K562 (cell line): Measurements from ENCODE around the gene SLC16A10. TPM values are rescaled to one million over a fixed set of nuclear protein-coding genes. Genes with fewer than 3 reads are reported as not detected.
A peak's percentile ranks its signal among the peaks of the same experiment; 100 is the strongest.

ENCODE experiments used
- ATAC-seq: fragments of 200-7000 bp; cut with Tn5 transposase; 3 replicates; pipeline ENCODE4 v1.9.1; 2020; ENCODE audit warnings: moderate library complexity
- BruUV-seq: library from RNA; stranded (reverse); fragments of 400-500 nt; replicated peaks from 2 replicates; lab custom pipeline; 2021; lab: Mats Ljungman, UMichigan
- CTCF ChIA-PET: fragments of 300-600 bp; formaldehyde crosslinking; extraction: SDS; loops from one replicate; lab custom pipeline; 2021; ENCODE audit warnings: low intra/inter-chr PET ratio; lab: Yijun Ruan, JAX
- POLR2A ChIA-PET: fragments of 300-600, 350-650 bp; sonication (Branson Sonifier 250); formaldehyde crosslinking; extraction: SDS; loops from one replicate; lab custom pipeline; 2021; ENCODE audit warnings: antibody characterized with exemption, inconsistent platforms; lab: Yijun Ruan, JAX
- DNase-seq, 4 experiments: peaks; one replicate each; pipeline versions ENCODE4 v3.0.0 to v3.0.0-alpha.2; 2011 to 2018; ENCODE audit warnings: low spot score in 3 of 4, mixed read lengths in 3 of 4; ENCODE audit errors: extremely low read depth in 1 of 4
- FAIRE-seq: peaks from 2 replicates; lab custom pipeline; 2011; peaks lifted over from hg19 to GRCh38; lab: Jason Lieb, UNC
- H2AFZ ChIP-seq: 2 replicates; pipeline ENCODE4 v1.6.0; 2011; ENCODE audit warnings: low read depth, low read length, control low read depth, inconsistent platforms
- H3K27ac ChIP-seq: fragments of 200-600 bp; 3 replicates; pipeline ENCODE4 v1.8.0; 2011; ENCODE audit warnings: low read depth, mild to moderate bottlenecking, control low read depth, inconsistent platforms, low read length, moderate library complexity, mixed read lengths; ENCODE audit errors: extremely low read depth
- H3K27me3 ChIP-seq, 2 experiments: fragments of 300-600 bp in 1 of 2; 2 replicates in 1 of 2; 3 replicates in 1 of 2; pipeline versions ENCODE4 v1.6.0 to v1.8.0; 2011; ENCODE audit warnings: inconsistent platforms in 2 of 2, low read length in 2 of 2, mild to moderate bottlenecking in 1 of 2, mixed read lengths in 1 of 2, moderate library complexity in 1 of 2; ENCODE audit not compliant: control insufficient read depth in 2 of 2, insufficient read depth in 2 of 2
- H3K36me3 ChIP-seq: fragments of 300-600 bp; 3 replicates; pipeline ENCODE4 v1.8.0; 2011; ENCODE audit warnings: mild to moderate bottlenecking, low read length, inconsistent platforms; ENCODE audit not compliant: control insufficient read depth, insufficient read depth
- H3K4me1 ChIP-seq, 2 experiments: fragments of 200-600 bp in 1 of 2; replicated peaks in 1 of 2; 2 replicates in 1 of 2; 3 replicates in 1 of 2; pipeline versions ENCODE4 v1.5.1 to v1.8.0; 2011; ENCODE audit warnings: inconsistent platforms in 2 of 2, low read length in 2 of 2, mild to moderate bottlenecking in 1 of 2, mixed read lengths in 1 of 2, moderate library complexity in 1 of 2; ENCODE audit not compliant: control insufficient read depth in 2 of 2, insufficient read depth in 2 of 2
- H3K4me2 ChIP-seq: 2 replicates; pipeline ENCODE4 v1.6.1; 2011; ENCODE audit warnings: low read length, control low read depth, inconsistent platforms, mixed read lengths; ENCODE audit not compliant: insufficient read depth
- H3K4me3 ChIP-seq: fragments of 200-600 bp; sonication (generic), shearing (Covaris generic); 2 replicates; pipeline ENCODE4 v1.5.1; 2016; ENCODE audit warnings: control low read depth, inconsistent platforms
- H3K79me2 ChIP-seq: fragments of 200-600 bp; 3 replicates; pipeline ENCODE4 v1.8.0; 2011; ENCODE audit warnings: low read length, inconsistent platforms; ENCODE audit not compliant: control insufficient read depth, insufficient read depth
- H3K9ac ChIP-seq, 2 experiments: 2 replicates each; pipeline versions ENCODE4 v1.6.0 to v1.6.1; 2011; ENCODE audit warnings: low read depth in 2 of 2, low read length in 2 of 2, control low read depth in 1 of 2, inconsistent platforms in 1 of 2, mild to moderate bottlenecking in 1 of 2, mixed read lengths in 1 of 2; ENCODE audit not compliant: insufficient read depth in 1 of 2
- H3K9me1 ChIP-seq: one replicate; pipeline ENCODE4 v1.6.0; 2011; ENCODE audit warnings: inconsistent platforms, mild to moderate bottlenecking, low read length, moderate library complexity; ENCODE audit not compliant: control insufficient read depth, insufficient read depth
- H3K9me3 ChIP-seq: replicated peaks from 2 replicates; pipeline ENCODE4 v1.5.1; 2011; ENCODE audit warnings: low read depth, low read length, inconsistent platforms; ENCODE audit not compliant: control insufficient read depth, insufficient read depth
- H4K20me1 ChIP-seq: replicated peaks from 2 replicates; pipeline ENCODE4 v1.6.1; 2011; ENCODE audit warnings: low read length, inconsistent platforms, mixed read lengths; ENCODE audit not compliant: control insufficient read depth, insufficient read depth
- HDAC6 ChIP-seq: IDR thresholded peaks from 2 replicates; pipeline ENCODE4 v1.6.1; 2012; ENCODE audit warnings: low read depth, mild to moderate bottlenecking, control low read depth, inconsistent platforms, low read length, moderate library complexity
- NCOA6 ChIP-seq: fragments of 450-650 bp; IDR thresholded peaks from 2 replicates; pipeline ENCODE4 v1.6.1; 2017; ENCODE audit warnings: mild to moderate bottlenecking
- WGBS: fragments of 100-300 bp; shearing (Covaris generic); methylation state at CpG from one replicate; pipeline ENCODE4 v1.1.6; 2016; ENCODE audit warnings: low coverage, mixed read lengths; ENCODE audit not compliant: insufficient coverage; ENCODE audit errors: missing lambda C conversion rate; 5-methylcytosine and 5-hydroxymethylcytosine counted together
- in situ Hi-C: fragments of 300-500 bp; cut with MboI; formaldehyde crosslinking; loops from 4 replicates; pipeline ENCODE4 v1.15.0; 2018; ENCODE audit warnings: inconsistent platforms, mixed read lengths
- intact Hi-C: fragments of 100-400 bp; cut with micrococcal nuclease; formaldehyde crosslinking; loops from 2 replicates; pipeline ENCODE4 v1.14.2; 2022
- polyA plus RNA-seq, 8 experiments: library from polyadenylated mRNA; depleted of rRNA in 4 of 8; stranded (reverse) in 5 of 8; unstranded in 3 of 8; fragments of >200 nt; fragmentation: Nextera tagmentation in 2 of 8; fragmentation: Illumina TruSeq in 1 of 8; extraction: Ambion mirVana in 2 of 8; extraction: Trizol in 1 of 8; gene quantifications; 2 replicates each; pipeline versions ENCODE4 v1.2.1 to v1.2.3, GENCODE V29; 2011 to 2014; ENCODE audit warnings: inconsistent platforms in 1 of 8, missing spikeins in 1 of 8
- total RNA-seq, 7 experiments: library from RNA; depleted of rRNA in 6 of 7; stranded (reverse); fragments of >200 nt in 6 of 7; fragmentation: Illumina TruSeq in 2 of 7; extraction: Trizol in 2 of 7; gene quantifications; 2 replicates each; pipeline versions ENCODE4 v1.2.1 to v1.2.3, GENCODE V29; 2011 to 2021; ENCODE audit warnings: low replicate concordance in 1 of 7
- TF ChIP-seq, protein P1 (sequence below), 2 experiments: fragments of 450-650 bp; IDR thresholded peaks; 2 replicates each; pipeline ENCODE4 v1.6.1; 2016; ENCODE audit warnings: mild to moderate bottlenecking in 2 of 2, borderline replicate concordance in 1 of 2, low read depth in 1 of 2, moderate library complexity in 1 of 2

The SLC16A10 gene
- total and polyA plus RNA-seq, 9 of the 15 experiments (the other 6 are each of a cell fraction or from before 2014, with no cell fraction given), result 0.02 to 0.54 (median 0.24) TPM; not detected in 4

DNA sequence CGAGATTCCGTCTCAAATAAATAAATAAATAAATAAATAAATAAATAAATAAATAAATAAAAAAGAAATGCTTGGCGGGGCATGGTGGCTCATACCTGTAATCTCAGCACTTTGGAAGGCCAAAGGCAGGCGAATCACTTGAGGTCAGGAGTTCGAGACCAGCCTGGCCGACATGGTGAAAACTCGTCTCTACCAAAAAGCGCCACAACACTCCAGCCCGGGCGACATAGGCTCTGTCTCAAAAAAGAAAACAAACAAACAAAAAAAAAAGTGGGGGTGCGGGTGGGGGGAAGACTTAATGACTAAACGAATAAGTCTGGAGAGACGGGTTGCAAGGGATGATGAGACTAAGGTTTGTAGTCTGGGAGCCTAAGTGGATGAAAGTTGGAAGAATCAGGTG, 170.7 kb downstream of the SLC16A10 start:
- H3K79me2 ChIP-seq, result peaks cover 33% of the 10 kb centered on the region
- WGBS, result 81% methylated on average over 13 of the region's 13 CpGs
- in situ Hi-C loops, result loop anchor here (25.0 kb wide), 1 partner anchor 379 kb away; no protein-coding TSS in a partner anchor
- H3K9ac ChIP-seq, result no peak overlapping the region
- DNase-seq (no peak), FAIRE-seq (no peak), ATAC-seq (no peak)
- H4K20me1 ChIP-seq, result no peaks in the 10 kb centered on the region
- H3K9me1 ChIP-seq, result no peaks in the 10 kb centered on the region
- ChIA-PET CTCF (interaction anchor here (1.8 kb wide), 1 partner anchor 384 kb away, joined by 14 read pairs; no protein-coding TSS in a partner anchor), POLR2A (interaction anchor here (1.3 kb wide), 2 partner anchors 8 to 384 kb away, joined by 4 to 7 read pairs; no protein-coding TSS in a partner anchor)
- no peak overlapping the region for H3K4me3 ChIP-seq
- BruUV-seq, result no TSS peak
- no peaks in the 10 kb centered on the region for H3K27me3 ChIP-seq
- no peak overlapping the region for H3K4me2 ChIP-seq
- H3K27ac ChIP-seq, result no peak overlapping the region
- intact Hi-C loops, result loop anchor here (2.0 to 5.0 kb wide), 3 partner anchors 201 to 323 kb away; no protein-coding TSS in a partner anchor
- peaks cover 8 to 16% of the 10 kb centered on the region in 2 experiments; a peak in 3 of 5 replicates for H3K4me1 ChIP-seq
- H3K9me3 ChIP-seq, result no peaks in the 10 kb centered on the region
- 0 out of 2 replicates have a peak overlapping the region, but pooled peaks have one; percentile 88 for H2AFZ ChIP-seq
- peaks cover 6% of the 10 kb centered on the region; the same call in 2 of the 3 replicates for H3K36me3 ChIP-seq
- TF ChIP-seq NCOA6, result no peak
- TF ChIP-seq, protein P1, sequence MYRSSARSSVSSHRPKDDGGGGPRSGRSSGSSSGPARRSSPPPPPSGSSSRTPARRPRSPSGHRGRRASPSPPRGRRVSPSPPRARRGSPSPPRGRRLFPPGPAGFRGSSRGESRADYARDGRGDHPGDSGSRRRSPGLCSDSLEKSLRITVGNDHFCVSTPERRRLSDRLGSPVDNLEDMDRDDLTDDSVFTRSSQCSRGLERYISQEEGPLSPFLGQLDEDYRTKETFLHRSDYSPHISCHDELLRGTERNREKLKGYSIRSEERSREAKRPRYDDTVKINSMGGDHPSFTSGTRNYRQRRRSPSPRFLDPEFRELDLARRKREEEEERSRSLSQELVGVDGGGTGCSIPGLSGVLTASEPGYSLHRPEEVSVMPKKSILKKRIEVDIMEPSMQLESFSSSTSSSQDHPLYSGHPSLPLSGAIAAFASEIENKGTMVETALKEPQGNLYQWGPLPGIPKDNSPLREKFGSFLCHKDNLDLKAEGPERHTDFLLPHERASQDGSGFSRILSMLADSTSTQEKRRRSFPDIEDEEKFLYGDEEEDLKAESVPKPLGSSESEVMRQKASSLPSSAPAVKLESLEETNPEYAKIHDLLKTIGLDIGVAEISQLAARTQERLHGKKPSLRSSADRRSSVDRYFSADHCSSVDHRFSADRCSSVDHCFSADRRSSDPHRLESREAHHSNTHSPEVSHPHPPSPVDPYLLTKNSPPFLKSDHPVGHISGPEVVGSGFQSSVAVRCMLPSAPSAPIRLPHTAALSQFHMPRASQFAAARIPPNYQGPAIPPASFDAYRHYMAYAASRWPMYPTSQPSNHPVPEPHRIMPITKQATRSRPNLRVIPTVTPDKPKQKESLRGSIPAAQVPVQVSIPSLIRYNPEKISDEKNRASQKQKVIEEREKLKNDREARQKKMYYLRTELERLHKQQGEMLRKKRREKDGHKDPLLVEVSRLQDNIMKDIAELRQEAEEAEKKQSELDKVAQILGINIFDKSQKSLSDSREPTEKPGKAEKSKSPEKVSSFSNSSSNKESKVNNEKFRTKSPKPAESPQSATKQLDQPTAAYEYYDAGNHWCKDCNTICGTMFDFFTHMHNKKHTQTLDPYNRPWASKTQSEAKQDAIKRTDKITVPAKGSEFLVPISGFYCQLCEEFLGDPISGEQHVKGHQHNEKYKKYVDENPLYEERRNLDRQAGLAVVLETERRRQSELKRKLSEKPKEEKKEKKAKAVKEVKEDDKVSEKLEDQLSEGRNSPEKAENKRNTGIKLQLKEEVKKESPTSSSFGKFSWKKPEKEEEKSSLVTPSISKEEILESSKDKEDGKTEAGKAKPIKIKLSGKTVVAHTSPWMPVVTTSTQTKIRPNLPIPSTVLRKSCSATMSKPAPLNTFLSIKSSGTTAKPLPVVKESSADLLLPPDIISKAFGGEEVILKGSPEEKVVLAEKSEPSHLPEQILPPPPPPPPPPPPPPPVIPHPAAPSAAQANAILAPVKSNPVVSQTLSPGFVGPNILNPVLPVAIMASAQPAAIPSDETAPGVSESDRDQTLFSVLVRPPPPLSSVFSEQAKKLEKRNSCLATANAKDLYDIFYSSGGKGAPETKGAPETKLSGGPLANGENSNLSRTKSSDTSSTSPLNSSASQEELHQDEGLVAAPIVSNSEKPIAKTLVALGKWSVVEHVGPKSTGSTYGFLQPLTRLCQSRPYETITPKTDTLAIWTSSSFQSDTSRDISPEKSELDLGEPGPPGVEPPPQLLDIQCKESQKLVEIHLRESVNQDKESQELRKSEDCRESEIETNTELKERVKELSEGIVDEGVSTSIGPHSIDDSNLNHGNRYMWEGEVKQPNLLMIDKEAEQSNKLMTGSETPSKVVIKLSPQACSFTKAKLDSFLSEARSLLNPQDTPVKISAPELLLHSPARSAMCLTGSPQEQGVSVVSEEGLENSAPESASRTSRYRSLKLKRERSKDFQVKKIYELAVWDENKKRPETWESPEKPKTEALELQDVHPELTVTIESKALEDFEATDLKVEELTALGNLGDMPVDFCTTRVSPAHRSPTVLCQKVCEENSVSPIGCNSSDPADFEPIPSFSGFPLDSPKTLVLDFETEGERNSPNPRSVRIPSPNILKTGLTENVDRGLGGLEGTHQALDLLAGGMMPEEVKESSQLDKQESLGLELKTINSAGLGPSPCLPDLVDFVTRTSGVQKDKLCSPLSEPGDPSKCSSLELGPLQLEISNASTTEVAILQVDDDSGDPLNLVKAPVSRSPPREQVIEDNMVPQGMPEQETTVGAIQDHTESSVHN (IDR thresholded peaks at IDR 0.05; ENCODE audit: borderline replicate concordance in 1 of 2, low read depth in 1 of 2), result no peak
- no peak for TF ChIP-seq HDAC6
